CD4-positive, alpha-beta T cell (primary cell): ENCODE data around the gene PLCL2. TPM values are rescaled to one million over a fixed set of nuclear protein-coding genes. Genes with fewer than 3 reads are reported as not detected.

Experiments used
- ATAC-seq: fragments of 200-7000 bp; cut with Tn5 transposase; one replicate; pipeline ENCODE4 v1.10.0; 2022; ENCODE audit warnings: mild to moderate bottlenecking; ENCODE audit not compliant: poor library complexity
- CTCF ChIA-PET: fragments of 350-600 bp; sonication (Branson Sonifier 250); formaldehyde crosslinking; loops from one replicate; lab custom pipeline; 2021; ENCODE audit warnings: antibody characterized with exemption, inconsistent platforms; lab: Charles Lee
- POLR2A ChIA-PET: fragments of 350-600 bp; sonication (Branson Sonifier 250); formaldehyde crosslinking; loops from one replicate; lab custom pipeline; 2021; ENCODE audit warnings: antibody characterized with exemption, inconsistent platforms; lab: Charles Lee
- DNase-seq, 14 experiments: peaks; one replicate each; pipeline ENCODE4 v3.0.0-alpha.2; 2013 to 2020; ENCODE audit warnings: mixed read lengths in 2 of 14
- H3K27ac ChIP-seq, 2 donors: one replicate each; pipeline versions ENCODE4 v1.5.1 to v1.7.0; 2013; ENCODE audit warnings: low read length in 2 of 2, low read depth in 1 of 2, mild to moderate bottlenecking in 1 of 2
- H3K27me3 ChIP-seq, 2 experiments: 1 replicate in 1 of 2; 2 replicates in 1 of 2; pipeline versions ENCODE4 v1.6.1 to v1.7.0; 2013; ENCODE audit warnings: low read length in 2 of 2, control low read depth in 1 of 2, mild to moderate bottlenecking in 1 of 2, moderate library complexity in 1 of 2; ENCODE audit not compliant: insufficient read depth in 2 of 2, control insufficient read depth in 1 of 2
- H3K36me3 ChIP-seq: one replicate; pipeline ENCODE4 v1.6.1; 2013; ENCODE audit warnings: low read length, control low read depth; ENCODE audit not compliant: insufficient read depth
- H3K4me1 ChIP-seq: one replicate; pipeline ENCODE4 v1.6.1; 2013; ENCODE audit warnings: low read length, control low read depth; ENCODE audit not compliant: insufficient read depth
- H3K4me3 ChIP-seq: one replicate; pipeline ENCODE4 v1.5.1; 2013; ENCODE audit warnings: mild to moderate bottlenecking, low read length, moderate library complexity
- H3K9me3 ChIP-seq, 2 experiments: 1 replicate in 1 of 2; 2 replicates in 1 of 2; pipeline versions ENCODE4 v1.6.1 to v1.7.0; 2013; ENCODE audit warnings: low read length in 2 of 2, mild to moderate bottlenecking in 2 of 2, control low read depth in 1 of 2, moderate library complexity in 1 of 2; ENCODE audit not compliant: control insufficient read depth in 1 of 2, insufficient read depth in 1 of 2
- H3K27ac Mint-ChIP-seq: one replicate; pipeline ENCODE4 v1.8.0; 2020; ENCODE audit warnings: mixed read lengths
- H3K27me3 Mint-ChIP-seq: one replicate; pipeline ENCODE4 v1.8.0; 2021; ENCODE audit warnings: mixed read lengths
- H3K36me3 Mint-ChIP-seq: one replicate; pipeline ENCODE4 v1.8.0; 2021; ENCODE audit warnings: low read depth, mixed read lengths
- H3K4me1 Mint-ChIP-seq: one replicate; pipeline ENCODE4 v1.8.0; 2021; ENCODE audit warnings: low read depth, mixed read lengths
- H3K4me3 Mint-ChIP-seq: one replicate; pipeline ENCODE4 v1.8.0; 2020; ENCODE audit warnings: mild to moderate bottlenecking, mixed read lengths
- H3K9me3 Mint-ChIP-seq: one replicate; pipeline ENCODE4 v1.8.0; 2020; ENCODE audit warnings: mixed read lengths
- CTCF ChIP-seq: fragments of 200-600 bp; IDR thresholded peaks from one replicate; pipeline ENCODE4 v1.8.0; 2022; ENCODE audit warnings: antibody characterized with exemption, mild to moderate bottlenecking
- intact Hi-C, 2 experiments: fragments of 100-400 bp; cut with DNase I in 1 of 2; cut with micrococcal nuclease in 1 of 2; formaldehyde crosslinking; loops; one replicate each; pipeline versions ENCODE4 v1.15.1 to v1.9.0; 2023 to 2025; cut with DNase I, micrococcal nuclease
- total RNA-seq, 174 experiments: library from RNA in 2 of 174; stranded (reverse) in 2 of 174; gene quantifications; one replicate each; pipeline ENCODE4 v1.2.3 and lab custom pipeline; 2021 to 2026

Gene PLCL2
- total RNA-seq, 2 experiments from 2014 or later: 35.1 to 36.3 TPM

DNA sequence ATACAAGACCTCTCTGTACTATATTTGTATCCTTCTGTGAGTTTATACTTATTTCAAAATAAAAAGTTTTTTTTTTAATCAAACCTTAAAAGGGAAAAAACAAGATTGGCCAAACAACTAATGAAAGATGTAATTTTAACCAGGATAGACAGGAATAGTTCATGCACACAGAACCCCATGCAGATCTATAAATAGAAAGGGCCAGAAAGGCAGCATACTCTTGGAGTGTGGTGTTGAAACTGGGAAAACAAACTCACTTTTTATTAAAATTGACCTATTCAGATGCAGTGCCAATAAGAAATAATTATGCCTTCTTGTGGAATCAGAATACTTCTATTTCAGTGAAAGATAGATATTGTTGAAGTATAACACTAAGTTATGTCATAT is 204.6 kb downstream of the PLCL2 start:
- ChIA-PET POLR2A (no interaction called here), CTCF (no interaction called here)
- intact Hi-C loops: no loop called here
- Histone ChIP-seq H3K4me3 (no peak overlapping the region), H3K27ac (no peak overlapping the region), H3K27me3 (no peaks in the 10 kb centered on the region), H3K4me1 (peaks cover 18% of the 10 kb centered on the region), H3K36me3 (peaks cover 25% of the 10 kb centered on the region), H3K9me3 (peaks cover 0 to 5% of the 10 kb centered on the region in 2 experiments)
- no peak for ATAC-seq
- no peak overlapping the region for H3K4me3 Mint-ChIP-seq
- no peak for DNase-seq
- H3K36me3 Mint-ChIP-seq: peaks cover 84% of the 10 kb centered on the region
- H3K9me3 Mint-ChIP-seq: no peaks in the 10 kb centered on the region
- H3K27me3 Mint-ChIP-seq: no peaks in the 10 kb centered on the region
- H3K27ac Mint-ChIP-seq: peak overlapping the region; percentile 60
- no peak for TF ChIP-seq CTCF
- peaks cover 40% of the 10 kb centered on the region for H3K4me1 Mint-ChIP-seq

DNA sequence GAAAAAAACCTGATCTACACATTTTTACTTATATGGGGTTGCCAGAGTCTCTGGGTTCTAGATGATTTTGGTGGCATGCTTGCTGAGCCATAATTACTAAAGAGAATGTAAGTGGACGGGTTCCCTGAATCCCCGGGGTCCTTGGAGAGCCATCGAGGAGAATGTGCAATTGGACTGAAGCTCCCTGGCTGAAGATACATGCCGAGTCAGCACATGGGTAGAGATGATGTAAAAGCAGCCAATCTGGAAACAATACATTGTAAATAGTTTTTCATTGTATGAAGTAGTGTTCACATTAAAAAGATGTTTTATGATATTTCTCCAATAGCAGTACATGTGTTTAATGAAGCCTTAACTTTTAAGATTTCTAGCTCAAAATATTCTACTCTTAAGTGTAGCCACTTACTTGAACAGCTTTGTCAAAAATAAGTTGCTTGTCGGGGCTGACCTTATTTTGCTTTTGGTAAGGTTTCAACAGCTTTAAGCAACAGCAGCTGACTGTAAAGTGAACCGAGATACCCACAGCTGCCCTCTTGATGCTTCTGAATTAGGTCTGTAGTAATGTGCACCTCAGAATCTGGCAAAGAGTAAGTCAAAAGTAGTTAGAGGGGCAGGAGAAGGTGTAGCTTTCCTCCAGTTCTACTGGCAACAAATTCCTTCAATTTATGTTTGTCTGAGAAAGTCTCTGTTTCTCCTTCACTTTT is 205.7 kb downstream of the PLCL2 start:
- H3K4me3 ChIP-seq: no peak overlapping the region
- peaks cover 19% of the 10 kb centered on the region for H3K36me3 ChIP-seq
- no peaks in the 10 kb centered on the region for H3K27me3 ChIP-seq
- Mint-ChIP-seq H3K27me3 (no peaks in the 10 kb centered on the region), H3K27ac (peak overlapping the region; percentile 60), H3K9me3 (no peaks in the 10 kb centered on the region), H3K4me1 (peaks cover 36% of the 10 kb centered on the region), H3K36me3 (peaks cover 78% of the 10 kb centered on the region), H3K4me3 (no peak overlapping the region)
- DNase-seq (no peak), ATAC-seq (no peak)
- peaks cover 0 to 2% of the 10 kb centered on the region in 2 experiments for H3K9me3 ChIP-seq
- intact Hi-C loops: no loop called here
- H3K4me1 ChIP-seq: peaks cover 18% of the 10 kb centered on the region
- TF ChIP-seq CTCF: no peak
- ChIA-PET CTCF (no interaction called here), POLR2A (interaction anchor here (0.5 to 2.0 kb wide), 2 partner anchors 61 to 202 kb away, joined by 3 to 5 read pairs; no protein-coding TSS in a partner anchor)
- H3K27ac ChIP-seq: no peak overlapping the region

DNA sequence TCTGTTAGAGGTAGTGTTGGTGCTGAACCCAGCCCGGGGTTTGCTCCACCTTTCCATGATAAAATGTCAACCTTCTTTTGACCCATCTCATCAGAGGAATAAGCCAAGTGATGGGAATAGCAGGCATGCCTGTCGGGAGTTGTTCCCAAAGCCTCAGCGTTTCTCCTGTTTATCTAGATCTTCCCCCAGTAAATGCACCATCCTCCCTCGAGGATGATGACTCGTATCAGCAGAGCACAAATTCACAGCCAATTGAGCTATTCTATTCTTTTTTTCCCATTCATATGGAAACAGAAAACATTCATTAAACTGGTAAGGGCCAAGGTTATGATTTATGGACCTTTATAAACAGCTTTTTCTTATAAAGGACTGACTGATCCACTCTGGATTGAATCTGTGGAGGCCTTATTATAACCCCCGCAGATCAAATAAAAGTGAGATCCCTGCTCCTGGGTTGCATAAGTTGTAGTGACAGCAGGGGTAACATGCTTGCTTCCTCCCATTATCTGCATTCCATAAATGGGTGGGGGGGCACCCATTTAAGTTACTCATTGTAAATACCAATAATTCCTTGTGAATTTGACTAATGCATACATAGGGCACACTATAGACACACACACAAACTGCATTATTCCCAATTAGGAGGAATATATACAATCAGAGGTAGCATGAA is 207.3 kb downstream of the PLCL2 start:
- Mint-ChIP-seq H3K36me3 (peaks cover 67% of the 10 kb centered on the region), H3K4me3 (no peak overlapping the region), H3K27ac (peak overlapping the region; percentile 43), H3K4me1 (peaks cover 20% of the 10 kb centered on the region), H3K27me3 (no peaks in the 10 kb centered on the region), H3K9me3 (no peaks in the 10 kb centered on the region)
- CTCF ChIA-PET: no interaction called here
- DNase-seq (no peak), ATAC-seq (no peak)
- H3K9me3 ChIP-seq: no peaks in the 10 kb centered on the region
- intact Hi-C loops: no loop called here
- H3K27ac ChIP-seq: no peak overlapping the region
- H3K4me1 ChIP-seq: peaks cover 18% of the 10 kb centered on the region
- H3K36me3 ChIP-seq: peaks cover 19% of the 10 kb centered on the region
- no peak for TF ChIP-seq CTCF
- no peak overlapping the region for H3K4me3 ChIP-seq
- no peaks in the 10 kb centered on the region for H3K27me3 ChIP-seq
- POLR2A ChIA-PET: interaction anchor here (2.0 kb wide), 1 partner anchor 59 kb away, joined by 5 read pairs; no protein-coding TSS in a partner anchor
